Smooth muscle cell (in vitro differentiated cells): ENCODE data around the gene MEIOSIN. TPM values are rescaled to one million over a fixed set of nuclear protein-coding genes. Genes with fewer than 3 reads are reported as not detected.

Source experiments
- DNase-seq: peaks from one replicate; lab custom pipeline; 2025; ENCODE audit not compliant: unreplicated experiment; lab: John Stamatoyannopoulos, UW
- H2AFZ ChIP-seq: fragments of 200-600 bp; sonication (generic); 2 replicates; pipeline ENCODE4 v1.6.0; 2016; ENCODE audit warnings: antibody characterized with exemption, low read depth, mild to moderate bottlenecking
- H3F3A ChIP-seq: fragments of 200-600 bp; sonication (generic); 2 replicates; pipeline ENCODE4 v1.6.0; 2017; ENCODE audit warnings: antibody characterized with exemption, low read depth
- H3K27ac ChIP-seq: fragments of 200-600 bp; sonication (generic); 2 replicates; pipeline ENCODE4 v1.5.1; 2016; ENCODE audit warnings: low read depth, mild to moderate bottlenecking
- H3K27me3 ChIP-seq: fragments of 200-600 bp; sonication (generic); 2 replicates; pipeline ENCODE4 v1.6.1; 2016; ENCODE audit warnings: low read depth, mild to moderate bottlenecking
- H3K36me3 ChIP-seq: fragments of 200-600 bp; sonication (generic); 2 replicates; pipeline ENCODE4 v1.5.1; 2016; ENCODE audit warnings: low read depth
- H3K4me1 ChIP-seq: fragments of 200-600 bp; sonication (generic); 2 replicates; pipeline ENCODE4 v1.5.1; 2016; ENCODE audit warnings: low read depth
- H3K4me2 ChIP-seq: fragments of 200-600 bp; sonication (generic); 2 replicates; pipeline ENCODE4 v1.6.0; 2016; ENCODE audit warnings: mild to moderate bottlenecking
- H3K4me3 ChIP-seq: fragments of 200-600 bp; sonication (generic); 2 replicates; pipeline ENCODE4 v1.5.1; 2016; ENCODE audit warnings: mild to moderate bottlenecking
- H3K79me2 ChIP-seq: fragments of 200-600 bp; sonication (generic); 2 replicates; pipeline ENCODE4 v1.6.0; 2016; ENCODE audit warnings: low read depth, mild to moderate bottlenecking
- H3K9ac ChIP-seq: fragments of 200-600 bp; sonication (generic); 2 replicates; pipeline ENCODE4 v1.6.0; 2016; ENCODE audit warnings: low read depth
- H3K9me3 ChIP-seq: fragments of 200-600 bp; sonication (generic); replicated peaks from 2 replicates; pipeline ENCODE4 v1.5.1; 2016; ENCODE audit warnings: low read depth
- H4K20me1 ChIP-seq: fragments of 200-600 bp; sonication (generic); 2 replicates; pipeline ENCODE4 v1.6.0; 2016; ENCODE audit warnings: low read depth
- CTCF ChIP-seq: fragments of 200-600 bp; sonication (generic); IDR thresholded peaks from 2 replicates; pipeline ENCODE4 v1.5.1; 2017; ENCODE audit warnings: borderline replicate concordance, mild to moderate bottlenecking, antibody characterized with exemption; ENCODE audit not compliant: insufficient read depth, poor library complexity, severe bottlenecking
- WGBS: methylation state at CpG from one replicate; pipeline ENCODE4 v1.1.7; 2016; ENCODE audit warnings: low lambda C conversion rate; 5-methylcytosine and 5-hydroxymethylcytosine counted together
- polyA plus RNA-seq: library from polyadenylated mRNA; unstranded; fragments of >200 nt; fragmentation: Nextera tagmentation; extraction: Ambion mirVana; gene quantifications from 2 replicates; pipeline ENCODE4 v1.2.1, GENCODE V29; 2016
- total RNA-seq: library from RNA; depleted of rRNA; stranded (reverse); fragments of >200 nt; gene quantifications from 2 replicates; pipeline ENCODE4 v1.2.3, GENCODE V29; 2014

MEIOSIN gene
- total and polyA plus RNA-seq, 2 experiments from 2014 or later: not detected

GRCh38 chr19:45764945-45765701, 31.9 kb downstream of the MEIOSIN start:
- no peak overlapping the region for H3K27ac ChIP-seq
- H3K9me3 ChIP-seq: no peaks in the 10 kb centered on the region
- no peak overlapping the region for H2AFZ ChIP-seq
- 47% methylated on average over 17 of the region's 21 CpGs for WGBS
- H3K27me3 ChIP-seq: no peaks in the 10 kb centered on the region
- H3K4me3 ChIP-seq: no peak overlapping the region
- H3K9ac ChIP-seq: no peak overlapping the region
- no peak for TF ChIP-seq CTCF
- no peaks in the 10 kb centered on the region for H3K36me3 ChIP-seq
- no peaks in the 10 kb centered on the region for H4K20me1 ChIP-seq
- DNase-seq: no peak
- no peaks in the 10 kb centered on the region for H3F3A ChIP-seq
- H3K79me2 ChIP-seq: peaks cover 16% of the 10 kb centered on the region
- no peak overlapping the region for H3K4me2 ChIP-seq
- H3K4me1 ChIP-seq: peaks cover 22% of the 10 kb centered on the region

DNA sequence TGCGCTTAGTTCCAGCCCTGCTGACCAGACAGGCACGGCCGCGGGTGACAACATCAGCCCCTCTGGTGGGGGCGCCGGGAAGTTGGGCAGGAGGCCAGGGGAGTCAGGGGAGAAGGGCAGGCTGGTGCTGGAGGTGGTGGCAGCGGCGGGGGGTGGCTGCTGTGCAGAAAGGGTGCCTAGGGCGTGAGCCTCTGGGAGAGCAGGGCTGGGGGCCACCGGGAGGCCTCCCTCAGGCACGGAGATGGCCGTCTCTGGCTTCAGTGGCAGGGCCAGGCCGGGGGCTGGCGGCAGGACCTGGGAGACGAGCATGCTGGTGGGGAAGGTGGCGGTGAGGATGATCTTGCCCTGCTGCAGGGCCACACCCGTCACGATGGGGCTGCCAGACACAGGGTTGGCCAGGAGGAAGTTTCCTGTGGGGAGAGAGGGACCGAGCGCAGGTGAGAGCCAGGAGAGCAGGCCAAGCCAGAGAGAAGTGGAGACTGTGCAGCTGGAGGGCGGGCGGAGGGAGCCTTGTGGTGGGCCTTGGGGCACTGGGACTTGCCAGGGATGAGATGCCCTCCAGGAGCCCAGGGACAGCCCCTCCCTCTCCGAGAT, 32.6 kb downstream of the MEIOSIN start:
- no peak overlapping the region for H3K27ac ChIP-seq
- no peak overlapping the region for H2AFZ ChIP-seq
- 88% methylated on average over 22 of the region's 23 CpGs for WGBS
- no peak overlapping the region for H3K9ac ChIP-seq
- peaks cover 16% of the 10 kb centered on the region for H3K79me2 ChIP-seq
- H4K20me1 ChIP-seq: peaks cover under 1% of the 10 kb centered on the region
- H3K27me3 ChIP-seq: no peaks in the 10 kb centered on the region
- no peak for TF ChIP-seq CTCF
- peaks cover 22% of the 10 kb centered on the region for H3K4me1 ChIP-seq
- peak overlapping the region; percentile 91 for H3K4me2 ChIP-seq
- H3K4me3 ChIP-seq: no peak overlapping the region
- no peaks in the 10 kb centered on the region for H3K9me3 ChIP-seq
- no peaks in the 10 kb centered on the region for H3F3A ChIP-seq
- no peak for DNase-seq
- no peaks in the 10 kb centered on the region for H3K36me3 ChIP-seq

GRCh38 chr19:45766296-45766868, 33.1 kb downstream of the MEIOSIN start:
- Histone ChIP-seq H3K9me3 (no peaks in the 10 kb centered on the region), H3K4me3 (peak overlapping the region; percentile 70), H3K9ac (peak overlapping the region; percentile 76), H3K4me2 (peak overlapping the region; percentile 91), H3K27me3 (no peaks in the 10 kb centered on the region), H3K4me1 (peaks cover 22% of the 10 kb centered on the region), H3K36me3 (no peaks in the 10 kb centered on the region), H3K27ac (peak overlapping the region; percentile 80), H2AFZ (no peak overlapping the region), H3F3A (no peaks in the 10 kb centered on the region), H3K79me2 (peaks cover 16% of the 10 kb centered on the region), H4K20me1 (peaks cover 6% of the 10 kb centered on the region)
- 91% methylated on average over 10 of the region's 17 CpGs for WGBS
- TF ChIP-seq CTCF: no peak
- no peak for DNase-seq
